ENCODE data around the gene KBTBD12.

DNA sequence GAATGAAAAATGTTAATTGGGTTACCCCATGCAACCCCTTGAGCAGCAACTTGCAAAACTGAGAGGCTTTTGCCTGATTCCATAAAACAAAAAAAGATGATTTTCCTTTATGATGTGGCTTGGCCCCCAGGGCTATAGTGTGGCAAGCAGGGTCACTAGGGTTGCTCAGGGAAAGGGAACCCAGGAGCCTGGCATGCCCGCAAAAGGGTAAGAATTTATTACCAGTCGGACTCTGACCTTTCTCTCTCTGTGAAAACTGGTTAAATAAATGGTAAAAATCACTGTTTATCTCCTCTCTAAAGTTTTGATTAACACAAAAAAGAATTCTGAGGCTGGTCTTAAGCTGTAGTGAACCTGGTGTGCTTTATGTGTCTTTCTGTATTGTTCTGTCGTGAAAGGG is 99.5 kb downstream of the KBTBD12 start:
- TF ChIP-seq POLR2AphosphoS5 (IDR thresholded peaks at IDR 0.05; ENCODE audit: borderline replicate concordance, low read depth, low read length): no peak
- no peak for TF ChIP-seq EZH2 (IDR thresholded peaks at IDR 0.05)
- no peak for TF ChIP-seq FOXP2 (optimal IDR thresholded peaks at IDR 0.05; ENCODE audit: control extremely low read depth, extremely low read length, insufficient read depth)
